GM18861 (cell line): Measurements from ENCODE around the gene NTPCR.

ENCODE experiments used
- ATAC-seq: cut with Tn5 transposase; IDR thresholded peaks from one replicate; pipeline ENCODE4 v1.9.1; 2021; ENCODE audit not compliant: unreplicated experiment

NTPCR gene

DNA sequence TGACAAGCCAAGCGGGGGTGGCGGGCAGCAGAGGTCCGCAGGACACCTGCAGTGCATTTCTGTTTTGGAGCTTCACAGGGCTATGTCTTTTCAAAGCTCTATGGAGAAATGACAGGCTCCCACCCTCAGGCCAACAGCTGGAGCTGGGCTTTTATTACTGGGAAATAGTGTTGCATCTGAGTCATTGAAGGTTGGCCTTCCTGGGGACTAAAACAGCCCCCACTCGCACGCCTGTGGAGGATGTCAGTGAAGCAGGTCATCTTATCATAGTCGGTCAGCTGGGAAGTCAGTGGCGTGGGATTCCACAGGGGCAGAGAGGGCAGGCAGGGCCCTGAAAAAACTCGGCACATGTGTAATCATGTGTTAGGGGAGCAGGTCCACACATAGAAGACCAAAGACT is 55.3 kb downstream of the NTPCR start:
- ATAC-seq: no peak

DNA sequence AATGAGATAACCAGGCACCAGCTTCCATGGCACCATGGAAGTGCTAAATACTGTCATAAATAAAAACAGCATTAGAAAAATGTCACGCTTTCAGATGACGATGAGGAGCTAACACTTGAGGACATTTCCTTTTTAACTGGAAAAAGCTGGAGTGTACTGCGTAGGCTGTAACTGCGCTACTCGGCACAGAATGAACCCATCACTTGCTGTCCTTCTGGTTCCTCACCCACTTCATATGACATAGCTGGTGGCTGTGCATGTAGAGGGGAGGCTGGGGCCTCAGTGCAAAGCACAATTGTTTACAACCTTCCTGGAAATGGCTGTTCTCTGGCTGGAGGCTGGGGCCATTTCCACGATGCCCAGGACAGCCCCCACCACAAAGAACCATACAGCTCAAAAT is 55.7 kb downstream of the NTPCR start:
- no peak for ATAC-seq

DNA sequence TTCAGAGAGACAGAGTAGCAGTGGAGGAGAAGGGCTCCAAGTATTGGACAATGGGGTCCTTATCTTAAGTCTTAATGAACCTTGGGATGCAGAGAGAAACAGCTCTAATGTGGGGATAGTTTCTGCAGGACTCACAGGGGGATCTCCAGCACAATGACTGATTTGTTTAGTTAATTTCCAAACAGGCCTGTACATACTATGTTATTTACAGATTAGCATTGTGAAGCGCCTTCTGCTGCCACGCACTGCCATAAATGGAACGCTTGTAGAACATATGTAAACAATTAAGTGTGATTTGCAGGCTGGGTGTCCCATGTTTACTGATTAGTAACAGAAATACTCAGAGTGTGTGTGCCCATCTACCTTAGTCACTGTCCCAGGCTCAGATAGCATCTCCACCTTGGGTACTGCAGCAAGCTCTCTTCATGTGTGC is 56.1 kb downstream of the NTPCR start:
- ATAC-seq: no peak

DNA sequence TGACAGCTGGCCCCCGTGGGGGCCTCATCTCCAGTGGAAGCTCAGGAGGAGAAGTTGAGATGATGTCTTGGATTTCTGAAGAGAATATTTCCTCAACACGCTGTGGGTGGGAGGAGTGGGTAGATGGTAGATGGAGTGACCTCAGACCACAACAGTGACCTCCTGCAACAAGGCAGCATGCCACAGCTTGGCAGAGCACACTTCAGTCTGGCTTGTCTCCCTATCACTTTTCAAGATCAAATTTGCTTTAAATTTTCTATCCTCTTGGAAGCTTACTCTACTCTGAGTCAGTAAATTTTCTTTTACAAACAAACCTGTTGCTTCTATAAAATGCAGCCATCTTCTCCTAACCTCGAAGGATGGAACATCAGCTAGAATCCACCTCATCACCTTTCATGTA is 59.7 kb downstream of the NTPCR start:
- ATAC-seq: no peak

DNA sequence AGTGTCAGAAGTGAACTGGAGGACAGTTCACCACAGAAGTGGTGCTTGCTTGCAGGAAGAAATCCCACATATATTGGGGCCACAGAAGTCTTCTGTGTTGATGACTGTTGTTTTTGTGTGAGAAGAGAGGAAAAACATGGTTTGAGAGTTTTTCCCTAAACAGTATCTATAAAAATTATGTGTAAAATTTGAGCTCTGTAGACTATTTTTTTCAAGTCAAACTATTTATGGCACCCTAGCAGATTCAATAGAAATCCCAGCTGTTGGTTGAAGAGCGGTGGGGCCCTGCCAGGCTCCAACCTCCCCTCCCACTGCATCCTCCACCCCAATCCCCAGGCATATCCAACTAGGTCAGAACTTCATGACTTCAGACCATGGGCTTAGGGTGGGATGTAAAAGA is 61.6 kb downstream of the NTPCR start:
- ATAC-seq: no peak

DNA sequence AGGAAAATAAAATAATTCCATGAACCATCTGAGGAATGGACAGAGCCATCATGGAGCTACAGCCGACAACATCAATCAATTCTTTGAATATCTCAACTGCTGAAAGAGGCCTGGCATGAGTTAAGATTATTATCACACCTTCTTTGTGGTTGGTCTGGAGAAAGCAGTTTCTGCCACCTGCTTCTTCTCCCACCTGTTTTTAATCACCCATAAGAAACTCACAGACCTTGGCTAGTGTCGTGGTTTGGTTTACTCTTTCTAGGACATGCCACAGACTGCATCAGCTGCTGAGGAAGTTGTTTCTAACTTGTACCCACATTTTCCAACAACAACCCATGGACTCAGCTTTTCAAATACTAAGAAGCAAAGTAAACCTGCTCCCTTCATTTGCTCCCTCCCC is 65.6 kb downstream of the NTPCR start:
- ATAC-seq: no peak

DNA sequence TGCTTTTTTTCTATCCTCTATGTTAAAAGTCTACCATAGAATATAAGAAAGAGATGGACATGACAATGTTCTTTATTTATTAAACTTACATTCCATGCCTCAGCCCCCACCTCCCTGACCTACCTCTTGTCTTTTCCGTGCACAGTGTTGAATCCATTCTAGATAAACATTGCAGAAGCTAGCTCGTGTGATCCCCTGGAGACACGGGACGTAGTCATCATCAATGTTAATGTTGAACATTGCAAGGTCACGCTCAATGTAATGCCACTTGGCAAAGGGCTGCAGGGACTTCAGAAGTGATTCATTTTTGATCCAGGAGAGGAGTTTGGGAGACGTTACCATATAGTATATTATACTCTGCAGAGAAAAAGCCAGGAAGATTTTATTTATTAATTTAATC is 66.4 kb downstream of the NTPCR start:
- ATAC-seq: no peak

DNA sequence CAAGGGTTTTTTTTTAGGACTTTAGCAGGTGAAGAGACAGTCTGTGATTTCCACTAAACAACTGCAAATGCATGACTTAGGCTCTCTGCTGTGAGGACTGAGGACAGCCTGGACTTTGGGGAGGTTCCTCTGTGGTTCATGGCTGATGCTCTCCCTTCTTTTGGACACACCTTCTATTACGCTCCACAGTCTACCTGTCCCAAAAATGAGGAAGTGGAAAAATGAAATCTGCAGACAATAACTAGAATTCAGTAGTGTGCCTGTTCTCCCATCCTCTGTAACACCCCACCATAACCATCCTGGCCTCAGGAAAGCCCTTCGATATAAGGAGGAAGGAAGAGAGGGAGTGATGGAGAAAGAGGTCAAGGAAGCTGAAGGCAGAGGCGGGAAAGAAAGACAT is 68.7 kb downstream of the NTPCR start:
- ATAC-seq: no peak

DNA sequence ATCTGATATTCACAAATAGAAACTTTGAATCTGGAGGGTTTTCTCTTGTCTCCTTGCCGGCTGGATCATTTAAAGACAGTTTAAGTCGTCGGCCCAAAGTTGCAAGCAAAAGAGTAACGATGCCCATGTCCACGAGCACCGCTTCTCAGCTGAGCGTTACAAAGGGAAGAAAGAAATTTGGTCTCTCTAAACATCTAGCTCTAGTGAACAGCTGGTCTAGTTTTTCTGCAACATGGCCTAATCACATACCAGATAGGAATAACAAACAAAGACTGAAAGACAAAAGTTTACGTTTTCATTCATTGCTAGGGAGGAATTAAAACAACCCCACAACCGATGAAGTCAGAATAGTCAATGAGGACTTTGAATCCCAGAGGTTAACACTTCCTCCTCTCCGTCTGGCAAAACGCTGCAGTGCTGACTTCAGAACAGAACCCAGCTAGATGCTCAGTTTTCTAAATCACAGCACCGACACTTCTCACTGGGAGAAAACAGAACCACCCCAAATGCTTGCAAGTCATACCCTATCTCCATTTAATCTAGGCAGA is 69.4 kb downstream of the NTPCR start:
- no peak for ATAC-seq

DNA sequence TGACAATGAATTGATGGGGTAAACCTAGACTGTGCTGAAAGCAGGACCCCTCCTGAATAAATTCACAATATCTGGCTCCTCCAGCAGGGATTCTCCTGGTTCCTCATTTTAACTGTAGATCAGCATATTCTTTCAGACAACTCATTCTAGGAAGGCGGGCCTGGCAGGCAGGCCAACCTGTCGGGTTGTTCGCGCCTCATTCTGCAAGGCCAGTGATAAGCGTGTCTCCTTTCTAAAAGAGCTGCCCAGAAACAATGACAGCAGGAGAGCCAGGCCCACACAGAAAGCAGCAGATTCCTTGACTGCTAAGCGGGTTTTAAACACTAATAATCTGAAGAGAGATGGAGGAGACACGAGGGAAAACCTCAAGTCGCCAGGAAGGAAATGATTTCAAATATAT is 70.0 kb downstream of the NTPCR start:
- no peak for ATAC-seq

DNA sequence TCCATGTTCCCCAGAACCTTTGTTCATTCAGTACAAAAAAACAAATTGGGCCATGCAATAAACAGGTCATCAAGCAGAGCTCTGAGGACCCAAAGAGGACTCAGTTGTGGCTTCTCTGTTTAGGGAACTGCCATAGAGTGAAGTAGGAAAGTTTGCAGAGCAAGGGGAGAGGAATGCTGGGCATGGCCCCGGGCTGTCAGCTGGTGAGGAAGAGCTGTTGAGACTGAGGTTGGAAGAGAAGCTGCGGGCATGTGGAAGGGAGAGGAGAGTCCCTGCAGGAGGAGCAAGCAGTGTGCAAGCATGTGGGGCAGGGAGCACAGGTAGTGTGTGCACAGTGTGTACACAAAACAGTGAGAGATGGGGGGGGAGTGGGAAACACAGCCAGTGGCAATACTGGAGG is 71.8 kb downstream of the NTPCR start:
- ATAC-seq: no peak

DNA sequence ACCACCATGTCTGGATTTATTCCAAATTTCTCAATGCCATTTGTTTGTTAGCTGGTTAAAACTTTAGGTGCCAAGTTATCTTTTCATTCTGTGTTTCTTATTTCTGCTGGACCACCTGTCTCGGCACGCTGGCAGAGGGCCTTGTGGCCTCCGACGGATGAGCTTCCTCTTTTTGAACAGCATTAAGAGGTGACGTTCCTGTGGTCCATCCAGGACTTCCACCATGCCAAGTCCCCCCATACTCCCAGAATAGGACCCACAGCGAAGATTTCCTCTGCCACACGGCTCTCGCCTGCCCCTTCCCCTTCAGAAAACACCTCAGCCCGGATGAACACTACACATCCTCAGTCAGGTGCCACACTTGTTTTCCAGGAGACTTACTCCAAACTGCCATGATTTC is 73.8 kb downstream of the NTPCR start:
- ATAC-seq: no peak

DNA sequence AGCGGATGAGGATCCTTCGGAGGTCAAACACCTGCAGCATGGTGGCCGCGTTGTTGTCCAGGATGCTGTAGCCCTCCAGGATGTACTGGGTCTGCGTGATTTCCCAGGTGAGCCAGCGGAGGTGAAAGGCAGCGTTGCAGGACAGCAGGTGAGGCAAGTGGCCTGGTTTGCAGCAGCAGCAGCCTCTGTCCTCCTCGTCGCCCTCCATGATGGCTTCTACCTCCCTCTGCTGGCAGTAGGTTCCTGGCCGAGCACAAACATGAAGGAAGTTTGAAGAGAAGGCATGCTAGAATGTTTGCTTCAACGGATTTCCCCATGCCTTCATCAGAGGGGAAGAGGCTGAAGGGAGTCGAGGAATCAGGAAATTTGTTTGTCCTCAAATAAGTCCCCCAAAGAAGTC is 74.7 kb downstream of the NTPCR start:
- ATAC-seq: no peak

DNA sequence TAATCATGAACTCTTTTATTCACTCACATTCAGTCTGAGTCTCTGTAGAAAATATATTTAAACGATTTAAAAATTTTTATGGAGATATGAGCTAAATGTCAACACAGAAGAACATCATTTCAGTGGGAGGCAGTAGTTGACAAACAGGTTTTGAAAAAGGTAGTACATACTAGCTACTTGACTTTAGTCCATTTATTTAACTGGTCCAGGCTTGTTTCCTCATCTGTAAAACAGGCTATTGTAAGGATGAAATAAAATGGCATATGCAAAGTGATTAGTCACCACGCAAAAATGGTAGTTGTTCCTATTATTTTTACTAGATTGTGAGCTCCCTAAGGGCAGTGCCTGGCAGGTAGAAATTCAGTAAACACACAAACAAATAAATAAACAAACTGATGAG is 75.2 kb downstream of the NTPCR start:
- no peak for ATAC-seq

DNA sequence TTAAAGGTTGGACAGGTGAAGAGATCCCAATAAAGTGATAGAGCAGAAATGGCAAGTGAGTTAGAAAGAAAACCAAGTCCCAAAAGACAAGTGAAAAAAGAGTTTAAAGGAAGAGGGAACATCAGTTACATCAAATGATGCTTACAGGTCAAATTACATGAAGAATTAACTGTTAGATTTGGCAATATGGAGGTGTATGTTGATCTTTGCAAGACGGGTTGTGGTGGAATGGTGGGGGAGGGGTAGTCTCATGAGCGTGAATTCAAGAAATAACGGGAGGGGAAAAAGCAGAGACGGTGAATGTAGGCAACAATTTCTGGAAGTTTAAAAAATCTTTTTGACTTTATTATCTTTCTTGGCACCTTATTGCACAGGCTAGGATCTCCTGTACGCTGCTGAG is 76.6 kb downstream of the NTPCR start:
- ATAC-seq: no peak

DNA sequence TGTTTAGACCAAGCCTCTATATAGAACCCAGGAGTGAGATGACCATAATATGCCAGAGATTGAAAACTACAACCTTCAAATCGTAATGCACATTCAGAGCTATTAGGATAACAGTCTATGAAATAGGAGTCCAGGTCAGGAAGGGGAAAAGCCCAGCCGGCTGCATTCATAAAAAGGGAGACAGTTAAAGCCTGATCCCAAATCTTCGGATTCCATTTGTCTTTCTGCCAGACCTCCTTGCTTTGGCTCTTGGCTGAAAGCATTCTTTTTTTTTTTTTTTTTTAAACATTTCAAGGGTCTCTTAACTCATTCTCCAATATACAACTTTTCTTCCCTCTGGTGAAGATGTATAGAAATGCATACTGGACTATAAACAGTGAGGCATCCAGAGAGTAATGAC is 81.1 kb downstream of the NTPCR start:
- ATAC-seq: no peak

DNA sequence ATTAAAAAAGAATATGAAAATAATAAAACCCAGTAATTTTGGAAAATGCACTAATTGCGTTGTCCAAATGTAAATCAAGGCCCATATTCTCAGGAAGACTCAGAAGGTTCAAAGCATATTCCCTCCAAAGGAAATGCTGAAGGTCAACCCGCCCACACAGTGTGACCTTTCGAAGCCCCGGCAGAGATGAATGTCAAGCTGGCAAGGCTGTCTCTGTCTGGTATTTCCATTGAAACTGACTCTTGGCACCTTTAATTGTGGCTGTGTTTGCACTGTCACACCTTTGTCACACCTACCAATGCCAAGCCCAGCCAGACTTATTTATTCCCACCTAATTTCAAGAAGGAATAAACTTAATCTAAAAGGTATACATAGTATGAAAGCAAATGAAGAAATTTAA is 82.5 kb downstream of the NTPCR start:
- ATAC-seq: no peak

DNA sequence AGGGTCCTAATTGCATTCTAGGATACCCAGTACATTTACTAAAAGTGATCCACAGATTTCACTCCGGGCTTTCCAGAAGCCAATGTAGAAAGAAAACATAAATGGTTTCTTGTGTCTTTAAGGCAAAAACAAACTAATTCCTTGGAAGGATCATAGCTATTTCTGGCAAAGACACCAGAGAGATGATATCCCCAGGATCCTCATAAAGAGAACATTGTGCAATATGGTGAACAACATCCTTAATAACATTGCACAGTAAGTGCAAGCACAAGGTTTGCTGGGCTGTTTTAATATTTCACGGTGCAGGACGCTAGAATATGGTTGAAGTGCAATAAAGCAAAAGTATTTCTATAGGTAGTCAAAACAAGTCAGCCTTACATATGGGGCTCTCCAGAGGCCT is 83.0 kb downstream of the NTPCR start:
- no peak for ATAC-seq
